ENCODE data around the gene CTBS. TPM values are rescaled to one million over a fixed set of nuclear protein-coding genes. Genes with fewer than 3 reads are reported as not detected.

The CTBS gene
- total and polyA plus RNA-seq, 2 experiments from 2014 or later: 4.3 to 5.1 TPM

DNA sequence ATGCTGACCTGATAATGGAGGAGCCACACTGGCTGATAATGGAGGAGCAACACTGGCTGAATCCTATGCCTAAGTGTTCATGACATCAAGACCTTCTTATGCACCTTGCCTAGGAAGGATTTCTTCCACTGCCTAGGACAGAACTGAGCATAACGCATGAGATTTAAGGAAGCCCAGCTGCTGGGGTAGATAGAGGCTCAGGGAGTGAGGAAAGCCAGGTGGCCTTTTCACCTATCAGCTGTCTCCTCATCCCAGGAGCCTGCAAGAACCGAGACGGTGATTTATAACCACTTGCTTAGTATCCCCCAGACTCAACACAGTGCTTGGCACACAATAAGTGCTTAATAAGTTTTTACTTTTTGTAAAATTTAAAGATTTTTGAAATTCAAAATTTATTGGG lies 7.4 kb upstream of the CTBS start:
- Mint-ChIP-seq H3K4me1 (peaks cover 20% of the 10 kb centered on the region), H3K27me3 (ENCODE audit: insufficient read depth, low read depth, poor library complexity) (peaks cover 4% of the 10 kb centered on the region), H3K36me3 (ENCODE audit: low read depth) (peaks cover 27% of the 10 kb centered on the region), H3K4me3 (no peak overlapping the region), H3K27ac (no peak overlapping the region), H3K9me3 (peaks cover 34% of the 10 kb centered on the region)
- no peak overlapping the region for H3K27ac ChIP-seq (ENCODE audit: low read depth)
- no peak for DNase-seq (ENCODE audit: low spot score)
- H4K20me1 ChIP-seq (replicated peaks; ENCODE audit: insufficient read depth): no peaks in the 10 kb centered on the region
- peaks cover 4% of the 10 kb centered on the region; the same call in 1 of the 2 replicates for H3K36me3 ChIP-seq (ENCODE audit: insufficient read depth)
- H3K4me2 ChIP-seq: no peak overlapping the region
- peaks cover 19% of the 10 kb centered on the region for H3K4me1 ChIP-seq (ENCODE audit: insufficient read depth)
- 0 out of 2 replicates have a peak, but pooled peaks cover 6% of the 10 kb centered on the region for H3F3A ChIP-seq (replicated peaks; ENCODE audit: low read depth)
- H2AFZ ChIP-seq: no peak overlapping the region
- H3K9me2 ChIP-seq (ENCODE audit: insufficient read depth): no peaks in the 10 kb centered on the region
- no peak for ATAC-seq
- TF ChIP-seq EZH2phosphoT487 (IDR thresholded peaks at IDR 0.05; ENCODE audit: unreplicated experiment): no peak
- no peak for TF ChIP-seq POLR2AphosphoS5 (IDR thresholded peaks at IDR 0.05; ENCODE audit: low read depth)
- TF ChIP-seq NANOG (IDR thresholded peaks at IDR 0.05; ENCODE audit: borderline replicate concordance): no peak
- TF ChIP-seq JUNB (IDR thresholded peaks at IDR 0.05; ENCODE audit: unreplicated experiment): no peak
- TF ChIP-seq, protein P1, sequence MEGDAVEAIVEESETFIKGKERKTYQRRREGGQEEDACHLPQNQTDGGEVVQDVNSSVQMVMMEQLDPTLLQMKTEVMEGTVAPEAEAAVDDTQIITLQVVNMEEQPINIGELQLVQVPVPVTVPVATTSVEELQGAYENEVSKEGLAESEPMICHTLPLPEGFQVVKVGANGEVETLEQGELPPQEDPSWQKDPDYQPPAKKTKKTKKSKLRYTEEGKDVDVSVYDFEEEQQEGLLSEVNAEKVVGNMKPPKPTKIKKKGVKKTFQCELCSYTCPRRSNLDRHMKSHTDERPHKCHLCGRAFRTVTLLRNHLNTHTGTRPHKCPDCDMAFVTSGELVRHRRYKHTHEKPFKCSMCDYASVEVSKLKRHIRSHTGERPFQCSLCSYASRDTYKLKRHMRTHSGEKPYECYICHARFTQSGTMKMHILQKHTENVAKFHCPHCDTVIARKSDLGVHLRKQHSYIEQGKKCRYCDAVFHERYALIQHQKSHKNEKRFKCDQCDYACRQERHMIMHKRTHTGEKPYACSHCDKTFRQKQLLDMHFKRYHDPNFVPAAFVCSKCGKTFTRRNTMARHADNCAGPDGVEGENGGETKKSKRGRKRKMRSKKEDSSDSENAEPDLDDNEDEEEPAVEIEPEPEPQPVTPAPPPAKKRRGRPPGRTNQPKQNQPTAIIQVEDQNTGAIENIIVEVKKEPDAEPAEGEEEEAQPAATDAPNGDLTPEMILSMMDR (conservative IDR thresholded peaks at IDR 0.05; ENCODE audit: low read depth in 2 of 2): no peak
- no peak for TF ChIP-seq EZH2 (IDR thresholded peaks at IDR 0.05; ENCODE audit: low read depth, unreplicated experiment)
- TF ChIP-seq, protein P2, sequence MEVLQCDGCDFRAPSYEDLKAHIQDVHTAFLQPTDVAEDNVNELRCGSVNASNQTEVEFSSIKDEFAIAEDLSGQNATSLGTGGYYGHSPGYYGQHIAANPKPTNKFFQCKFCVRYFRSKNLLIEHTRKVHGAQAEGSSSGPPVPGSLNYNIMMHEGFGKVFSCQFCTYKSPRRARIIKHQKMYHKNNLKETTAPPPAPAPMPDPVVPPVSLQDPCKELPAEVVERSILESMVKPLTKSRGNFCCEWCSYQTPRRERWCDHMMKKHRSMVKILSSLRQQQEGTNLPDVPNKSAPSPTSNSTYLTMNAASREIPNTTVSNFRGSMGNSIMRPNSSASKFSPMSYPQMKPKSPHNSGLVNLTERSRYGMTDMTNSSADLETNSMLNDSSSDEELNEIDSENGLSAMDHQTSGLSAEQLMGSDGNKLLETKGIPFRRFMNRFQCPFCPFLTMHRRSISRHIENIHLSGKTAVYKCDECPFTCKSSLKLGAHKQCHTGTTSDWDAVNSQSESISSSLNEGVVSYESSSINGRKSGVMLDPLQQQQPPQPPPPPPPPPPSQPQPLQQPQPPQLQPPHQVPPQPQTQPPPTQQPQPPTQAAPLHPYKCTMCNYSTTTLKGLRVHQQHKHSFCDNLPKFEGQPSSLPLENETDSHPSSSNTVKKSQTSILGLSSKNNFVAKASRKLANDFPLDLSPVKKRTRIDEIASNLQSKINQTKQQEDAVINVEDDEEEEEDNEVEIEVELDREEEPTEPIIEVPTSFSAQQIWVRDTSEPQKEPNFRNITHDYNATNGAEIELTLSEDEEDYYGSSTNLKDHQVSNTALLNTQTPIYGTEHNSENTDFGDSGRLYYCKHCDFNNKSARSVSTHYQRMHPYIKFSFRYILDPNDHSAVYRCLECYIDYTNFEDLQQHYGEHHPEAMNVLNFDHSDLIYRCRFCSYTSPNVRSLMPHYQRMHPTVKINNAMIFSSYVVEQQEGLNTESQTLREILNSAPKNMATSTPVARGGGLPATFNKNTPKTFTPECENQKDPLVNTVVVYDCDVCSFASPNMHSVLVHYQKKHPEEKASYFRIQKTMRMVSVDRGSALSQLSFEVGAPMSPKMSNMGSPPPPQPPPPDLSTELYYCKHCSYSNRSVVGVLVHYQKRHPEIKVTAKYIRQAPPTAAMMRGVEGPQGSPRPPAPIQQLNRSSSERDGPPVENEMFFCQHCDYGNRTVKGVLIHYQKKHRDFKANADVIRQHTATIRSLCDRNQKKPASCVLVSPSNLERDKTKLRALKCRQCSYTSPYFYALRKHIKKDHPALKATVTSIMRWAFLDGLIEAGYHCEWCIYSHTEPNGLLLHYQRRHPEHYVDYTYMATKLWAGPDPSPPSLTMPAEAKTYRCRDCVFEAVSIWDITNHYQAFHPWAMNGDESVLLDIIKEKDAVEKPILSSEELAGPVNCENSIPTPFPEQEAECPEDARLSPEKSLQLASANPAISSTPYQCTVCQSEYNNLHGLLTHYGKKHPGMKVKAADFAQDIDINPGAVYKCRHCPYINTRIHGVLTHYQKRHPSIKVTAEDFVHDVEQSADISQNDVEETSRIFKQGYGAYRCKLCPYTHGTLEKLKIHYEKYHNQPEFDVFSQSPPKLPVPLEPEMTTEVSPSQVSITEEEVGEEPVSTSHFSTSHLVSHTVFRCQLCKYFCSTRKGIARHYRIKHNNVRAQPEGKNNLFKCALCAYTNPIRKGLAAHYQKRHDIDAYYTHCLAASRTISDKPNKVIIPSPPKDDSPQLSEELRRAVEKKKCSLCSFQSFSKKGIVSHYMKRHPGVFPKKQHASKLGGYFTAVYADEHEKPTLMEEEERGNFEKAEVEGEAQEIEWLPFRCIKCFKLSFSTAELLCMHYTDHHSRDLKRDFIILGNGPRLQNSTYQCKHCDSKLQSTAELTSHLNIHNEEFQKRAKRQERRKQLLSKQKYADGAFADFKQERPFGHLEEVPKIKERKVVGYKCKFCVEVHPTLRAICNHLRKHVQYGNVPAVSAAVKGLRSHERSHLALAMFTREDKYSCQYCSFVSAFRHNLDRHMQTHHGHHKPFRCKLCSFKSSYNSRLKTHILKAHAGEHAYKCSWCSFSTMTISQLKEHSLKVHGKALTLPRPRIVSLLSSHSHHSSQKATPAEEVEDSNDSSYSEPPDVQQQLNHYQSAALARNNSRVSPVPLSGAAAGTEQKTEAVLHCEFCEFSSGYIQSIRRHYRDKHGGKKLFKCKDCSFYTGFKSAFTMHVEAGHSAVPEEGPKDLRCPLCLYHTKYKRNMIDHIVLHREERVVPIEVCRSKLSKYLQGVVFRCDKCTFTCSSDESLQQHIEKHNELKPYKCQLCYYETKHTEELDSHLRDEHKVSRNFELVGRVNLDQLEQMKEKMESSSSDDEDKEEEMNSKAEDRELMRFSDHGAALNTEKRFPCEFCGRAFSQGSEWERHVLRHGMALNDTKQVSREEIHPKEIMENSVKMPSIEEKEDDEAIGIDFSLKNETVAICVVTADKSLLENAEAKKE (CRISPR knock-in tag; IDR thresholded peaks at IDR 0.05): no peak
- no peak for TF ChIP-seq CREB1 (CRISPR knock-in tag; IDR thresholded peaks at IDR 0.05; ENCODE audit: low read depth)
- no peak for TF ChIP-seq ZNF114 (CRISPR knock-in tag; IDR thresholded peaks at IDR 0.05)
- no peak for TF ChIP-seq ZNF331 (CRISPR knock-in tag; IDR thresholded peaks at IDR 0.05; ENCODE audit: low read depth)
- TF ChIP-seq, protein P3, sequence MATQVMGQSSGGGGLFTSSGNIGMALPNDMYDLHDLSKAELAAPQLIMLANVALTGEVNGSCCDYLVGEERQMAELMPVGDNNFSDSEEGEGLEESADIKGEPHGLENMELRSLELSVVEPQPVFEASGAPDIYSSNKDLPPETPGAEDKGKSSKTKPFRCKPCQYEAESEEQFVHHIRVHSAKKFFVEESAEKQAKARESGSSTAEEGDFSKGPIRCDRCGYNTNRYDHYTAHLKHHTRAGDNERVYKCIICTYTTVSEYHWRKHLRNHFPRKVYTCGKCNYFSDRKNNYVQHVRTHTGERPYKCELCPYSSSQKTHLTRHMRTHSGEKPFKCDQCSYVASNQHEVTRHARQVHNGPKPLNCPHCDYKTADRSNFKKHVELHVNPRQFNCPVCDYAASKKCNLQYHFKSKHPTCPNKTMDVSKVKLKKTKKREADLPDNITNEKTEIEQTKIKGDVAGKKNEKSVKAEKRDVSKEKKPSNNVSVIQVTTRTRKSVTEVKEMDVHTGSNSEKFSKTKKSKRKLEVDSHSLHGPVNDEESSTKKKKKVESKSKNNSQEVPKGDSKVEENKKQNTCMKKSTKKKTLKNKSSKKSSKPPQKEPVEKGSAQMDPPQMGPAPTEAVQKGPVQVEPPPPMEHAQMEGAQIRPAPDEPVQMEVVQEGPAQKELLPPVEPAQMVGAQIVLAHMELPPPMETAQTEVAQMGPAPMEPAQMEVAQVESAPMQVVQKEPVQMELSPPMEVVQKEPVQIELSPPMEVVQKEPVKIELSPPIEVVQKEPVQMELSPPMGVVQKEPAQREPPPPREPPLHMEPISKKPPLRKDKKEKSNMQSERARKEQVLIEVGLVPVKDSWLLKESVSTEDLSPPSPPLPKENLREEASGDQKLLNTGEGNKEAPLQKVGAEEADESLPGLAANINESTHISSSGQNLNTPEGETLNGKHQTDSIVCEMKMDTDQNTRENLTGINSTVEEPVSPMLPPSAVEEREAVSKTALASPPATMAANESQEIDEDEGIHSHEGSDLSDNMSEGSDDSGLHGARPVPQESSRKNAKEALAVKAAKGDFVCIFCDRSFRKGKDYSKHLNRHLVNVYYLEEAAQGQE (IDR thresholded peaks at IDR 0.05; ENCODE audit: unreplicated experiment): no peak
- TF ChIP-seq, protein P4, sequence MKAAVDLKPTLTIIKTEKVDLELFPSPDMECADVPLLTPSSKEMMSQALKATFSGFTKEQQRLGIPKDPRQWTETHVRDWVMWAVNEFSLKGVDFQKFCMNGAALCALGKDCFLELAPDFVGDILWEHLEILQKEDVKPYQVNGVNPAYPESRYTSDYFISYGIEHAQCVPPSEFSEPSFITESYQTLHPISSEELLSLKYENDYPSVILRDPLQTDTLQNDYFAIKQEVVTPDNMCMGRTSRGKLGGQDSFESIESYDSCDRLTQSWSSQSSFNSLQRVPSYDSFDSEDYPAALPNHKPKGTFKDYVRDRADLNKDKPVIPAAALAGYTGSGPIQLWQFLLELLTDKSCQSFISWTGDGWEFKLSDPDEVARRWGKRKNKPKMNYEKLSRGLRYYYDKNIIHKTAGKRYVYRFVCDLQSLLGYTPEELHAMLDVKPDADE (IDR thresholded peaks at IDR 0.05): no peak
- no peak for TF ChIP-seq STAT1 (IDR thresholded peaks at IDR 0.05; ENCODE audit: unreplicated experiment)
- no peaks in the 10 kb centered on the region for H3K27me3 ChIP-seq (ENCODE audit: insufficient read depth)
- no peak overlapping the region for H3K4me3 ChIP-seq
- H3K79me2 ChIP-seq (replicated peaks; ENCODE audit: insufficient read depth): no peaks in the 10 kb centered on the region

Measured in GM23338 (cell line).